Mesodermal cell (in vitro differentiated cells): ENCODE data around the gene RGS6.

ENCODE experiments used
- H3K27ac ChIP-seq: 2 replicates; pipeline ENCODE4 v1.7.0; 2013; ENCODE audit warnings: mild to moderate bottlenecking, low read depth, low read length, moderate library complexity; ENCODE audit not compliant: severe bottlenecking
- H3K36me3 ChIP-seq: 2 replicates; pipeline ENCODE4 v1.7.1; 2013; ENCODE audit warnings: mild to moderate bottlenecking, low read length, moderate library complexity; ENCODE audit not compliant: control insufficient read depth, insufficient read depth
- H3K4me1 ChIP-seq: one replicate; pipeline ENCODE4 v1.7.1; 2013; ENCODE audit warnings: mild to moderate bottlenecking, low read length; ENCODE audit not compliant: insufficient read depth, control insufficient read depth, poor library complexity, severe bottlenecking
- H3K4me3 ChIP-seq: 2 replicates; pipeline ENCODE4 v1.7.0; 2013; ENCODE audit warnings: low read length, control low read depth, mild to moderate bottlenecking; ENCODE audit not compliant: insufficient read depth, poor library complexity, severe bottlenecking; ENCODE audit errors: extremely low read depth
- H3K9me3 ChIP-seq: 2 replicates; pipeline ENCODE4 v1.7.1; 2013; ENCODE audit warnings: mild to moderate bottlenecking, low read length, moderate library complexity; ENCODE audit not compliant: control insufficient read depth
- WGBS, 2 experiments: methylation state at CpG; one replicate each; pipeline ENCODE4 v1.1.5; 2013; ENCODE audit warnings: missing lambda C conversion rate in 2 of 2; ENCODE audit not compliant: insufficient coverage in 2 of 2; 5-methylcytosine and 5-hydroxymethylcytosine counted together

RGS6 gene

GRCh38 chr14:72560331-72560730 lies 628.1 kb downstream of the RGS6 start:
- 54 to 65% methylated on average over 5 of the region's 5 CpGs for WGBS, 2 experiments
- Histone ChIP-seq H3K4me1 (peaks cover 11% of the 10 kb centered on the region), H3K9me3 (no peaks in the 10 kb centered on the region), H3K36me3 (no peaks in the 10 kb centered on the region), H3K4me3 (no peak overlapping the region), H3K27ac (no peak overlapping the region)

- Histone ChIP-seq H3K4me3 (no peak overlapping the region), H3K27ac (no peak overlapping the region), H3K4me1 (peaks cover 16% of the 10 kb centered on the region), H3K9me3 (no peaks in the 10 kb centered on the region), H3K36me3 (no peaks in the 10 kb centered on the region)
- 90 to 92% methylated on average over 7 to 8 of the region's 12 CpGs for WGBS, 2 experiments
Observed at GRCh38 chr14:72560889-72561493, 628.8 kb downstream of the RGS6 start.

GRCh38 chr14:72562300-72562699 lies 630.1 kb downstream of the RGS6 start:
- Histone ChIP-seq H3K36me3 (no peaks in the 10 kb centered on the region), H3K27ac (no peak overlapping the region), H3K4me1 (peaks cover 16% of the 10 kb centered on the region), H3K4me3 (no peak overlapping the region), H3K9me3 (no peaks in the 10 kb centered on the region)
- 93 to 98% methylated on average over 19 to 20 of the region's 20 CpGs for WGBS, 2 experiments

- H3K4me1 ChIP-seq = peaks cover 16% of the 10 kb centered on the region
- no peak overlapping the region for H3K27ac ChIP-seq
- 82 to 91% methylated on average over 4 to 7 of the region's 7 CpGs for WGBS, 2 experiments
- H3K9me3 ChIP-seq = no peaks in the 10 kb centered on the region
- no peak overlapping the region for H3K4me3 ChIP-seq
- H3K36me3 ChIP-seq = no peaks in the 10 kb centered on the region
Observed at GRCh38 chr14:72563676-72564075, 631.4 kb downstream of the RGS6 start.

GRCh38 chr14:72565149-72565559 lies 632.9 kb downstream of the RGS6 start:
- Histone ChIP-seq H3K9me3 (no peaks in the 10 kb centered on the region), H3K4me3 (no peak overlapping the region), H3K27ac (no peak overlapping the region), H3K36me3 (no peaks in the 10 kb centered on the region), H3K4me1 (peaks cover 6% of the 10 kb centered on the region)
- 77 to 79% methylated on average over 3 to 5 of the region's 5 CpGs for WGBS, 2 experiments

GRCh38 chr14:72565917-72566316 lies 633.7 kb downstream of the RGS6 start:
- no peak overlapping the region for H3K27ac ChIP-seq

GRCh38 chr14:72567226-72567625 lies 635.0 kb downstream of the RGS6 start:
- H3K27ac ChIP-seq = no peak overlapping the region
- H3K4me1 ChIP-seq = peaks cover 6% of the 10 kb centered on the region
- no peak overlapping the region for H3K4me3 ChIP-seq
- 90 to 92% methylated on average over 6 of the region's 6 CpGs for WGBS, 2 experiments
- no peaks in the 10 kb centered on the region for H3K9me3 ChIP-seq
- H3K36me3 ChIP-seq = no peaks in the 10 kb centered on the region

More at GRCh38 chr14:72565917-72566316, 633.7 kb downstream of the RGS6 start:
- H3K36me3 ChIP-seq = no peaks in the 10 kb centered on the region
- 78 to 81% methylated on average over 4 to 5 of the region's 6 CpGs for WGBS, 2 experiments
- no peaks in the 10 kb centered on the region for H3K9me3 ChIP-seq
- no peak overlapping the region for H3K4me3 ChIP-seq
- peaks cover 6% of the 10 kb centered on the region for H3K4me1 ChIP-seq

GRCh38 chr14:72568296-72568992 lies 636.2 kb downstream of the RGS6 start:
- Histone ChIP-seq H3K4me3 (no peak overlapping the region), H3K4me1 (peaks cover 6% of the 10 kb centered on the region), H3K36me3 (no peaks in the 10 kb centered on the region), H3K27ac (no peak overlapping the region), H3K9me3 (no peaks in the 10 kb centered on the region)
- WGBS, 2 experiments = 92 to 97% methylated on average over 12 to 13 of the region's 19 CpGs

GRCh38 chr14:72573725-72574417 lies 641.6 kb downstream of the RGS6 start:
- WGBS, 2 experiments = 93 to 95% methylated on average over 4 to 9 of the region's 9 CpGs
- no peaks in the 10 kb centered on the region for H3K36me3 ChIP-seq

GRCh38 chr14:72574715-72575114 lies 642.5 kb downstream of the RGS6 start:
- Histone ChIP-seq H3K4me1 (no peaks in the 10 kb centered on the region), H3K27ac (no peak overlapping the region), H3K36me3 (no peaks in the 10 kb centered on the region), H3K9me3 (no peaks in the 10 kb centered on the region), H3K4me3 (no peak overlapping the region)
- WGBS, 2 experiments = 80 to 88% methylated on average over 1 of the region's 1 CpG

More at GRCh38 chr14:72573725-72574417, 641.6 kb downstream of the RGS6 start:
- no peak overlapping the region for H3K27ac ChIP-seq
- no peak overlapping the region for H3K4me3 ChIP-seq
- H3K4me1 ChIP-seq = no peaks in the 10 kb centered on the region
- no peaks in the 10 kb centered on the region for H3K9me3 ChIP-seq
